Stimulated activated CD4-positive, alpha-beta T cell treated with anti-CD3 and anti-CD28 coated beads, Interleukin-2, amount 100 ng/mL, for 48 hours (primary cell): ENCODE results near the gene EHD1.

ENCODE experiments used
- DNase-seq, 2 donors: peaks; one replicate each; pipeline ENCODE4 v3.0.0-alpha.2; 2020

The EHD1 gene

GRCh38 chr11:64909653-64910343 is 31.4 kb upstream of the EHD1 start:
- no peak for DNase-seq

- DNase-seq: no peak
Observed at GRCh38 chr11:64908766-64909165, 30.3 kb upstream of the EHD1 start.

GRCh38 chr11:64906314-64906635 is 27.9 kb upstream of the EHD1 start:
- DNase-seq: no peak

- DNase-seq: no peak
Observed at GRCh38 chr11:64905516-64906313, 27.3 kb upstream of the EHD1 start.

GRCh38 chr11:64903291-64903833 is 24.9 kb upstream of the EHD1 start:
- DNase-seq: no peak

- DNase-seq: no peak
Observed at GRCh38 chr11:64902102-64902900, 23.9 kb upstream of the EHD1 start.

GRCh38 chr11:64900774-64901173 is 22.4 kb upstream of the EHD1 start:
- DNase-seq: no peak

GRCh38 chr11:64900263-64900678 is 21.9 kb upstream of the EHD1 start:
- peak; percentile 56 to 61 for DNase-seq

GRCh38 chr11:64898541-64898940 is 20.1 kb upstream of the EHD1 start:
- no peak for DNase-seq

- no peak for DNase-seq
Observed at GRCh38 chr11:64898076-64898445, 19.6 kb upstream of the EHD1 start.

- no peak for DNase-seq
Observed at GRCh38 chr11:64897381-64898075, 19.1 kb upstream of the EHD1 start.

GRCh38 chr11:64896448-64897022 is 18.1 kb upstream of the EHD1 start:
- no peak for DNase-seq

- DNase-seq: no peak
Observed at GRCh38 chr11:64894812-64895452, 16.5 kb upstream of the EHD1 start.

- DNase-seq: peak; percentile 95 to 98
Observed at GRCh38 chr11:64894070-64894811, 15.8 kb upstream of the EHD1 start.

GRCh38 chr11:64893194-64894069 is 15.0 kb upstream of the EHD1 start:
- no peak for DNase-seq

GRCh38 chr11:64892838-64893193 is 14.4 kb upstream of the EHD1 start:
- DNase-seq: no peak

- no peak for DNase-seq
Observed at GRCh38 chr11:64892411-64892831, 14.0 kb upstream of the EHD1 start.

- no peak for DNase-seq
Observed at GRCh38 chr11:64891880-64892279, 13.5 kb upstream of the EHD1 start.

GRCh38 chr11:64891215-64891848 is 12.9 kb upstream of the EHD1 start:
- no peak for DNase-seq

- DNase-seq: no peak
Observed at GRCh38 chr11:64890522-64890939, 12.1 kb upstream of the EHD1 start.
